LNCaP clone FGC (cell line): ENCODE results near the gene BMAL1.

ENCODE experiments used
- DNase-seq: peaks from one replicate; pipeline ENCODE4 v3.0.0-alpha.2; 2011; ENCODE audit warnings: low read depth
- H3K4me3 ChIP-seq: 2 replicates; pipeline ENCODE4 v1.5.1; 2011; ENCODE audit warnings: mild to moderate bottlenecking, low read depth, low read length, control low read depth
- CTCF ChIP-seq: IDR thresholded peaks from 2 replicates; pipeline ENCODE4 v1.5.1; 2012; ENCODE audit warnings: mild to moderate bottlenecking; ENCODE audit not compliant: control insufficient read depth, insufficient read depth; ENCODE audit errors: extremely low read depth

Gene BMAL1

GRCh38 chr11:13236626-13237025, 41.0 kb upstream of the BMAL1 start:
- no peak for TF ChIP-seq CTCF
- no peak for DNase-seq
- H3K4me3 ChIP-seq, result no peak overlapping the region

GRCh38 chr11:13237761-13238160, 39.8 kb upstream of the BMAL1 start:
- no peak for TF ChIP-seq CTCF
- no peak overlapping the region for H3K4me3 ChIP-seq

GRCh38 chr11:13238879-13239514, 38.6 kb upstream of the BMAL1 start:
- no peak for DNase-seq
- H3K4me3 ChIP-seq, result no peak overlapping the region
- TF ChIP-seq CTCF, result peak; percentile 74

More at GRCh38 chr11:13237761-13238160, 39.8 kb upstream of the BMAL1 start:
- DNase-seq, result no peak

GRCh38 chr11:13242564-13242963, 35.0 kb upstream of the BMAL1 start:
- no peak overlapping the region for H3K4me3 ChIP-seq
- no peak for TF ChIP-seq CTCF
- DNase-seq, result no peak

- no peak for DNase-seq
- H3K4me3 ChIP-seq, result no peak overlapping the region
- TF ChIP-seq CTCF, result no peak
These were observed 29.8 kb upstream of the BMAL1 start for GRCh38 chr11:13247606-13248296.

GRCh38 chr11:13249177-13249576, 28.4 kb upstream of the BMAL1 start:
- no peak overlapping the region for H3K4me3 ChIP-seq
- DNase-seq, result no peak
- no peak for TF ChIP-seq CTCF
